ENCODE results near the gene CPTP. TPM values are rescaled to one million over a fixed set of nuclear protein-coding genes. Genes with fewer than 3 reads are reported as not detected.

CPTP gene
- total RNA-seq, 1 experiment from 2014 or later, result 141 TPM

DNA sequence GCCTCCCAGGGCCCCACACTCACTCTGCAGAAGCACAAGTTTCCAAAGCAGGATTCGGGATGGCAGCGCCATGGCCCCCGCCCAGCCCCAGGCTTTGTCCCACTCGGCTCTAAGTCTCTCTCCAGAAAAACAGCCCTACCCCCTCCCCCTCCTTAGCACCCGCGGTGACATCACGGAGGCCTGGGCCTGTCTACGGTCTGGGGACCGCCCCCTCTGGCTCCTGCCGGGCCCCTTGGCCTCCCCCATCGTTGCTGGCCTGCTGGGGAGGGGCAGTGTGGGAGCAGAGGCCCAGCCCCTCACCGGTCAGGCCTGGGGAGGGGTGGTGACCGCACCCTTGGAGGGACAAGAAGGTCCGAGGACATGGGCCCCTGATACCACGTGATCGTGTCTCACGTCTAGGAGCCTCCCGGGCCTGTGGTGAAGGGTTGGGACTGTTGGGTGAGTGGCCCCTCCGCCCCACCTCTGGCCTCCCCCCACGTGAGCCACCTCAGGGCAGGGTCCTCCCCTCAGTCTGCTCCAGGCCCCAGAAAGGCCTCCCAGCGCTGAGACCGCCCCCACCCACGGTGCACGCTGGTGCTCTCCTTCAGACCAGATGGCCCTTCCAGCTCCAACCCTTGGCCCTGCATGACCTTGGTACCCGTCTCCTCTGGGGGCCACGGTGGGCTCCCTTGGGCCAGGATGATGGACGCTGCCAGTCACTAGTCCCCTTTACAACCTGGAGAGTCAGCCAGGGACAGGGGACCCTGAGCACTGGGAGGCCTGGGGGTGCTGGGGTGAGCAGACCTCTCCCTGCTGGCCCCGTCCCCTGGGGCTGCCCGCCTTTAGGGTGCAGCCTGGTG is 34.0 kb downstream of the CPTP start, which contains the start of gene MXRA8:
Gene MXRA8, minus strand, starts transcription at position 123 of the 839 bp plus-strand sequence. Its CDS starts 51 bp downstream, at position 72.
- Histone ChIP-seq H3K9me3 (ENCODE audit: low read length) (no peaks in the 10 kb centered on the region), H3K79me2 (ENCODE audit: low read length) (no peaks in the 10 kb centered on the region), H3K27ac (ENCODE audit: low read length) (no peak within 1 kb of the TSS), H3K36me3 (ENCODE audit: low read depth, low read length) (no peaks in the 10 kb centered on the region), H3K4me3 (ENCODE audit: low read length) (no peak within 1 kb of the TSS), H3F3A (ENCODE audit: low read length, unreplicated experiment) (no peaks in the 10 kb centered on the region), H4K20me1 (ENCODE audit: low read length) (no peaks in the 10 kb centered on the region), H3K4me1 (ENCODE audit: insufficient read depth, low read length) (peaks cover 35% of the 10 kb centered on the region), H3K9ac (ENCODE audit: low read length) (no peak within 1 kb of the TSS), H3K27me3 (ENCODE audit: low read length) (no peaks in the 10 kb centered on the region), H3K9me2 (replicated peaks; ENCODE audit: low read length) (no peaks in the 10 kb centered on the region), H2AFZ (ENCODE audit: low read length) (no peak within 1 kb of the TSS), H3K4me2 (ENCODE audit: low read length) (no peak within 1 kb of the TSS)
- no TSS peak for BruUV-seq (replicated peaks)
- TF ChIP-seq EZH2 (IDR thresholded peaks at IDR 0.05; ENCODE audit: low read length, unreplicated experiment), result no peak
- TF ChIP-seq CTCF (conservative IDR thresholded peaks at IDR 0.05; ENCODE audit: low read depth, low read length), result no peak
- TF ChIP-seq EZH2phosphoT487 (IDR thresholded peaks at IDR 0.05; ENCODE audit: borderline replicate concordance, low read length), result no peak
- CTCF ChIA-PET, result no interaction called here
- POLR2A ChIA-PET (ENCODE audit: unreplicated experiment), result no interaction called here
- ATAC-seq (no peak), DNase-seq (no peak)
- intact Hi-C loops (cut with micrococcal nuclease), result no loop called here

DNA sequence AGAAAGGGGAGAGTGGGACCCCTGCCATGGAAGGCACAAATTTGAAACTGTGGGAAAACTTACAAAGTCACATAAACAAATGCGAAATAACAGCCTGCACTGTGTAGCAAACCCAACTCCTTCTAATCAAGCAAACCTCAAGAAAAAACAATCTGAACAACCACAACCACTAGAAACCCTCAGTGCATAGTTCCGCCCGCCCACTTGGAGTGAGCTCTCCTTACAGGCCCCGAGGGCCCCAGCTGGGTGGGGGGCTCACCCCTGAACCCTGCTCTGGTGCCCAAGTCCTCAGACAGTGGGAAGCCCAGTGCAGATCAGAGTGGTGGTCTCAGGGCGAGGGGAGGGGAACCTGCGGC is 34.7 kb downstream of the CPTP start:
- CTCF ChIA-PET, result no interaction called here
- Histone ChIP-seq H3K4me1 (ENCODE audit: insufficient read depth, low read length) (peaks cover 33% of the 10 kb centered on the region), H3F3A (ENCODE audit: low read length, unreplicated experiment) (no peaks in the 10 kb centered on the region), H3K4me2 (ENCODE audit: low read length) (no peak overlapping the region), H3K9me2 (replicated peaks; ENCODE audit: low read length) (no peaks in the 10 kb centered on the region), H4K20me1 (ENCODE audit: low read length) (no peaks in the 10 kb centered on the region), H3K27me3 (ENCODE audit: low read length) (no peaks in the 10 kb centered on the region), H3K9ac (ENCODE audit: low read length) (no peak overlapping the region), H3K27ac (ENCODE audit: low read length) (no peak overlapping the region), H3K4me3 (ENCODE audit: low read length) (no peak overlapping the region), H3K9me3 (ENCODE audit: low read length) (no peaks in the 10 kb centered on the region), H2AFZ (ENCODE audit: low read length) (no peak overlapping the region), H3K36me3 (ENCODE audit: low read depth, low read length) (no peaks in the 10 kb centered on the region), H3K79me2 (ENCODE audit: low read length) (no peaks in the 10 kb centered on the region)
- TF ChIP-seq EZH2 (IDR thresholded peaks at IDR 0.05; ENCODE audit: low read length, unreplicated experiment) (no peak), CTCF (conservative IDR thresholded peaks at IDR 0.05; ENCODE audit: low read depth, low read length) (no peak), EZH2phosphoT487 (IDR thresholded peaks at IDR 0.05; ENCODE audit: borderline replicate concordance, low read length) (no peak)
- POLR2A ChIA-PET (ENCODE audit: unreplicated experiment), result no interaction called here
- intact Hi-C loops (cut with micrococcal nuclease), result no loop called here
- BruUV-seq (replicated peaks), result no TSS peak
- DNase-seq (no peak), ATAC-seq (no peak)

Data from PC-3 (cell line).